H1 (cell line): ENCODE measurements around the gene CIAO2B. TPM values are rescaled to one million over a fixed set of nuclear protein-coding genes. Genes with fewer than 3 reads are reported as not detected.

Experiments used
- CTCF ChIA-PET: fragments of 300-600 bp; sonication (Branson Sonifier 250); formaldehyde crosslinking; loops from one replicate; lab custom pipeline; 2021; ENCODE audit not compliant: partially characterized antibody; lab: Charles Lee
- POLR2A ChIA-PET: fragments of 300-600 bp; sonication (Branson Sonifier 250); formaldehyde crosslinking; loops from one replicate; lab custom pipeline; 2021; ENCODE audit warnings: inconsistent platforms; ENCODE audit not compliant: partially characterized antibody; lab: Charles Lee
- DNase-seq, 2 experiments: peaks; one replicate each; pipeline versions ENCODE4 v3.0.0 to v3.0.0-alpha.2; 2010 to 2022; ENCODE audit warnings: low spot score in 2 of 2, low read depth in 1 of 2, mixed read lengths in 1 of 2
- FAIRE-seq: peaks from 2 replicates; lab custom pipeline; 2011; peaks lifted over from hg19 to GRCh38; lab: Jason Lieb, UNC
- H2AFZ ChIP-seq: 2 replicates; pipeline ENCODE4 v1.8.1; 2012; ENCODE audit warnings: low read length, inconsistent platforms
- H2AK5ac ChIP-seq: 2 replicates; pipeline ENCODE4 v1.6.1; 2013; ENCODE audit warnings: low read depth, low read length
- H2BK120ac ChIP-seq: replicated peaks from 2 replicates; pipeline ENCODE3; 2013; ENCODE audit warnings: low read depth, low read length, inconsistent platforms
- H2BK12ac ChIP-seq: 2 replicates; pipeline ENCODE4 v1.6.1; 2013; ENCODE audit warnings: low read depth, low read length
- H2BK15ac ChIP-seq: 2 replicates; pipeline ENCODE4 v1.6.1; 2013; ENCODE audit warnings: low read length
- H2BK20ac ChIP-seq: 2 replicates; pipeline ENCODE4 v1.6.1; 2013; ENCODE audit warnings: low read length
- H2BK5ac ChIP-seq: 2 replicates; pipeline ENCODE4 v1.6.1; 2013; ENCODE audit warnings: low read depth, low read length
- H3K14ac ChIP-seq: 2 replicates; pipeline ENCODE4 v1.6.1; 2013; ENCODE audit warnings: inconsistent platforms; ENCODE audit not compliant: insufficient read length
- H3K18ac ChIP-seq: 2 replicates; pipeline ENCODE4 v1.6.1; 2013; ENCODE audit warnings: low read length; ENCODE audit errors: extremely low read depth
- H3K23ac ChIP-seq: 2 replicates; pipeline ENCODE4 v1.6.1; 2013; ENCODE audit warnings: inconsistent platforms; ENCODE audit not compliant: insufficient read length
- H3K23me2 ChIP-seq: 2 replicates; pipeline ENCODE4 v1.6.1; 2013; ENCODE audit warnings: low read depth, low read length
- H3K27ac ChIP-seq: 2 replicates; pipeline ENCODE4 v1.6.1; 2011; ENCODE audit warnings: low read depth, low read length, inconsistent platforms
- H3K27me3 ChIP-seq, 4 experiments: replicated peaks in 1 of 4; 1 replicate in 1 of 4; 2 replicates in 3 of 4; pipeline versions ENCODE4 v1.6.1 to v1.8.1; 2011 to 2013; ENCODE audit warnings: low read length in 3 of 4, mild to moderate bottlenecking in 3 of 4, inconsistent platforms in 2 of 4, mixed read lengths in 2 of 4, moderate library complexity in 1 of 4; ENCODE audit not compliant: control insufficient read depth in 3 of 4, insufficient read depth in 3 of 4; ENCODE audit errors: extremely low read depth in 1 of 4
- H3K36me3 ChIP-seq, 4 experiments: 2 replicates each; pipeline versions ENCODE4 v1.6.1 to v1.8.1; 2011 to 2013; ENCODE audit warnings: mild to moderate bottlenecking in 4 of 4, low read length in 3 of 4, moderate library complexity in 2 of 4, control low read depth in 1 of 4, inconsistent platforms in 1 of 4; ENCODE audit not compliant: insufficient read depth in 4 of 4, control insufficient read depth in 2 of 4
- H3K4ac ChIP-seq: replicated peaks from 2 replicates; pipeline ENCODE3; 2013; ENCODE audit warnings: low read length, low read depth, mixed read lengths, inconsistent platforms; ENCODE audit not compliant: insufficient read length
- H3K4me1 ChIP-seq, 4 experiments: replicated peaks in 1 of 4; 1 replicate in 1 of 4; 2 replicates in 3 of 4; pipeline versions ENCODE4 v1.6.1 to v1.8.1; 2011 to 2013; ENCODE audit warnings: low read length in 3 of 4, inconsistent platforms in 2 of 4, mixed read lengths in 1 of 4; ENCODE audit not compliant: insufficient read depth in 4 of 4, control insufficient read depth in 3 of 4
- H3K4me2 ChIP-seq, 2 experiments: 2 replicates each; pipeline versions ENCODE4 v1.6.1 to v1.8.1; 2011 to 2013; ENCODE audit warnings: low read depth in 2 of 2, low read length in 2 of 2, control low read depth in 1 of 2, inconsistent platforms in 1 of 2, mild to moderate bottlenecking in 1 of 2; ENCODE audit not compliant: insufficient read depth in 1 of 2
- H3K4me3 ChIP-seq, 4 experiments: fragments of 200-600, 300-600 bp in 1 of 4; sonication (generic), shearing (Covaris generic), sonication (Bioruptor Twin) in 1 of 4; 2 replicates each; pipeline versions ENCODE4 v1.5.1 to v1.8.1; 2011 to 2016; ENCODE audit warnings: low read length in 4 of 4, low read depth in 3 of 4, control low read depth in 2 of 4, inconsistent platforms in 2 of 4, mild to moderate bottlenecking in 2 of 4, mixed read lengths in 1 of 4, moderate library complexity in 1 of 4; ENCODE audit not compliant: insufficient read depth in 2 of 4; ENCODE audit errors: extremely low read depth in 1 of 4
- H3K56ac ChIP-seq: replicated peaks from 2 replicates; pipeline ENCODE3; 2013; ENCODE audit warnings: low read depth, mild to moderate bottlenecking, mixed read lengths, low read length, inconsistent platforms; ENCODE audit not compliant: insufficient read length
- H3K79me1 ChIP-seq: 2 replicates; pipeline ENCODE4 v1.6.1; 2013; ENCODE audit warnings: low read depth, low read length, control low read depth
- H3K79me2 ChIP-seq, 2 experiments: 2 replicates each; pipeline versions ENCODE4 v1.6.1 to v1.8.1; 2012 to 2013; ENCODE audit warnings: low read length in 2 of 2, mild to moderate bottlenecking in 2 of 2, inconsistent platforms in 1 of 2; ENCODE audit not compliant: insufficient read depth in 2 of 2, control insufficient read depth in 1 of 2
- H3K9ac ChIP-seq, 4 experiments: replicated peaks in 1 of 4; 1 replicate in 1 of 4; 2 replicates in 3 of 4; pipeline versions ENCODE4 v1.6.1 to v1.8.1; 2011 to 2013; ENCODE audit warnings: low read depth in 3 of 4, low read length in 3 of 4, control low read depth in 2 of 4, mild to moderate bottlenecking in 2 of 4, moderate library complexity in 2 of 4, inconsistent platforms in 1 of 4; ENCODE audit errors: extremely low read depth in 1 of 4
- H3K9me3 ChIP-seq, 2 experiments: 2 replicates each; pipeline versions ENCODE4 v1.6.1 to v1.8.1; 2012 to 2013; ENCODE audit warnings: mild to moderate bottlenecking in 2 of 2, moderate library complexity in 2 of 2, control low read depth in 1 of 2, inconsistent platforms in 1 of 2, low read depth in 1 of 2, low read length in 1 of 2, mixed read lengths in 1 of 2; ENCODE audit not compliant: insufficient read depth in 2 of 2
- H4K20me1 ChIP-seq, 2 experiments: replicated peaks in 1 of 2; 2 replicates each; pipeline versions ENCODE3 to v1.8.1; 2011 to 2013; ENCODE audit warnings: inconsistent platforms in 2 of 2, low read length in 2 of 2, mild to moderate bottlenecking in 1 of 2; ENCODE audit not compliant: insufficient read depth in 2 of 2, control insufficient read depth in 1 of 2
- H4K5ac ChIP-seq: 2 replicates; pipeline ENCODE4 v1.6.1; 2013; ENCODE audit warnings: low read length, low read depth, mixed read lengths, inconsistent platforms; ENCODE audit not compliant: insufficient read length
- H4K8ac ChIP-seq: 2 replicates; pipeline ENCODE4 v1.8.0; 2013; ENCODE audit warnings: mild to moderate bottlenecking, moderate library complexity, low read length, inconsistent platforms; ENCODE audit not compliant: insufficient read depth; ENCODE audit errors: extremely low read depth
- H4K91ac ChIP-seq: replicated peaks from 2 replicates; pipeline ENCODE3; 2013; ENCODE audit warnings: low read length, mixed read lengths, inconsistent platforms; ENCODE audit not compliant: insufficient read length
- BACH1 ChIP-seq: IDR thresholded peaks from 2 replicates; pipeline ENCODE4 v1.6.1; 2012; ENCODE audit warnings: low read length, improper control_type of control experiment
- BCL11A ChIP-seq, 2 experiments: IDR thresholded peaks; one replicate each; pipeline ENCODE4 v1.6.1; 2011; ENCODE audit warnings: low read depth in 2 of 2, low read length in 2 of 2, mild to moderate bottlenecking in 2 of 2
- CEBPB ChIP-seq: IDR thresholded peaks from 2 replicates; pipeline ENCODE4 v1.6.1; 2012; ENCODE audit warnings: low read depth, low read length
- HDAC6 ChIP-seq: IDR thresholded peaks from one replicate; pipeline ENCODE4 v1.7.1; 2012; ENCODE audit warnings: low read depth, mild to moderate bottlenecking, inconsistent platforms, low read length, moderate library complexity
- JUND ChIP-seq: IDR thresholded peaks from 2 replicates; pipeline ENCODE4 v1.6.1; 2011; ENCODE audit warnings: mild to moderate bottlenecking, improper control_type of control experiment, low read length
- RAD21 ChIP-seq, 2 experiments: IDR thresholded peaks in 1 of 2; conservative IDR thresholded peaks in 1 of 2; 2 replicates each; pipeline ENCODE4 v1.6.1; 2011; ENCODE audit warnings: low read depth in 2 of 2, low read length in 2 of 2, improper control_type of control experiment in 1 of 2, inconsistent platforms in 1 of 2, mild to moderate bottlenecking in 1 of 2, moderate library complexity in 1 of 2
- RNF2 ChIP-seq: fragments of 200-900, 300-1000 bp; sonication (generic); IDR thresholded peaks from 2 replicates; pipeline ENCODE4 v1.7.1; 2016; ENCODE audit warnings: borderline replicate concordance, low read depth, mild to moderate bottlenecking, antibody characterized with exemption, low read length; ENCODE audit not compliant: poor library complexity, severe bottlenecking; ENCODE audit errors: missing control alignments
- RXRA ChIP-seq: IDR thresholded peaks from 2 replicates; pipeline ENCODE4 v1.6.1; 2011; ENCODE audit warnings: low read depth, mild to moderate bottlenecking, low read length, moderate library complexity; ENCODE audit not compliant: insufficient read depth
- SP2 ChIP-seq: IDR thresholded peaks from 2 replicates; pipeline ENCODE4 v1.6.1; 2012; ENCODE audit warnings: mild to moderate bottlenecking, low read length, inconsistent platforms
- TBP ChIP-seq: IDR thresholded peaks from 2 replicates; pipeline ENCODE4 v1.6.1; 2011; ENCODE audit warnings: low read depth, low read length, improper control_type of control experiment
- ZNF274 ChIP-seq: IDR thresholded peaks from 2 replicates; pipeline ENCODE4 v1.7.0; 2012; ENCODE audit warnings: low read length, borderline replicate concordance; ENCODE audit errors: extremely low read depth
- WGBS, 2 experiments: shearing (Covaris generic) in 1 of 2; methylation state at CpG; one replicate each; pipeline versions ENCODE4 v1.1.6 to v1.1.7; 2013 to 2015; ENCODE audit warnings: low lambda C conversion rate in 2 of 2, mixed read lengths in 2 of 2, inconsistent platforms in 1 of 2, low coverage in 1 of 2, missing lambda C conversion rate in 1 of 2; ENCODE audit not compliant: insufficient replicate concordance in 2 of 2, insufficient coverage in 1 of 2, insufficient read length in 1 of 2; ENCODE audit errors: extremely low coverage in 1 of 2, missing lambda C conversion rate in 1 of 2; 5-methylcytosine and 5-hydroxymethylcytosine counted together
- polyA plus RNA-seq, 7 experiments: library from polyadenylated mRNA; depleted of rRNA in 3 of 7; stranded (reverse) in 5 of 7; unstranded in 2 of 7; fragments of >200 nt in 5 of 7; fragments of 200-250 nt in 2 of 7; gene quantifications; 1 replicate in 5 of 7; 2 replicates in 1 of 7; 4 replicates in 1 of 7; pipeline versions ENCODE4 v1.2.1 to v1.2.3, GENCODE V29; 2011 to 2013; ENCODE audit warnings: missing spikeins in 2 of 7, mixed read lengths in 2 of 7
- total RNA-seq: library from RNA; stranded (reverse); fragmentation: NEBNext Ultra II Directional; extraction: Animal tissue kit (Norgen Biotek cat#: 25700); gene quantifications from 2 replicates; pipeline ENCODE4 v1.2.1, GENCODE V29; 2021

Gene CIAO2B
- total and polyA plus RNA-seq, 2 of the 8 experiments (the other 6 are each of a cell fraction or from before 2014, with no cell fraction given), result 65.6 to 248 TPM

GRCh38 chr16:66927918-66928649 lies 6.1 kb downstream of the CIAO2B start:
- Histone ChIP-seq H3K9ac (no peak overlapping the region), H4K8ac (peak overlapping the region; percentile 18; the same call in 1 of the 2 replicates), H3K23me2 (peaks cover 4% of the 10 kb centered on the region; the same call in 1 of the 2 replicates), H2BK12ac (no peak overlapping the region), H3K27ac (no peak overlapping the region), H2BK15ac (peak overlapping the region; percentile 63; the same call in 1 of the 2 replicates), H2BK5ac (peak overlapping the region; percentile 73; the same call in 1 of the 2 replicates), H2AFZ (no peak overlapping the region), H4K20me1 (no peaks in the 10 kb centered on the region), H3K23ac (no peak overlapping the region), H3K4me2 (no peak overlapping the region), H3K4ac (peak overlapping the region; percentile 65), H3K9me3 (no peaks in the 10 kb centered on the region), H3K27me3 (peaks cover 14 to 41% (median 35%) of the 10 kb centered on the region in 4 experiments; a peak in 6 of 7 replicates), H3K56ac (no peak overlapping the region), H3K18ac (no peak overlapping the region), H3K14ac (no peak overlapping the region), H2BK120ac (no peak overlapping the region), H3K79me1 (peaks cover 2% of the 10 kb centered on the region; the same call in 1 of the 2 replicates), H4K5ac (no peak overlapping the region), H3K4me1 (peaks cover 0 to 8% (median under 1%) of the 10 kb centered on the region in 4 experiments; a peak in 3 of 7 replicates), H3K4me3 (no peak overlapping the region), H3K79me2 (no peaks in the 10 kb centered on the region), H2BK20ac (0 out of 2 replicates have a peak overlapping the region, but pooled peaks have one; percentile 57), H3K36me3 (peaks cover 0 to 3% (median under 1%) of the 10 kb centered on the region in 4 experiments; a peak in 3 of 8 replicates), H4K91ac (peak overlapping the region; percentile 52), H2AK5ac (peak overlapping the region; percentile 45; the same call in 1 of the 2 replicates)
- DNase-seq, result no peak
- CTCF ChIA-PET, result interaction anchor here (0.5 to 27.5 kb wide), 18 partner anchors 10 to 357 kb away, joined by 3 to 1009 read pairs (median 4); partner anchors contain the start of genes CDH16, CES3, NAE1 and PDP2
- 96% methylated on average over 8 of the region's 8 CpGs; no CpG with 5 or more reads in 1 of the 2 experiments for WGBS, 2 experiments
- POLR2A ChIA-PET, result interaction anchor here (1.0 to 1.4 kb wide), 3 partner anchors 16 to 34 kb away, joined by 3 to 7 read pairs (median 6); no protein-coding TSS in a partner anchor
- FAIRE-seq, result no peak
- TF ChIP-seq SP2 (no peak), BCL11A (IDR thresholded peaks at IDR 0.05; ENCODE audit: low read depth in 2 of 2, low read length in 2 of 2) (no peak), TBP (no peak), HDAC6 (no peak), RAD21 (IDR thresholded peaks at IDR 0.05 in 1 of 2, conservative IDR thresholded peaks at IDR 0.05 in 1 of 2; ENCODE audit: low read depth in 2 of 2, low read length in 2 of 2) (no peak), RNF2 (no peak), BACH1 (no peak), CEBPB (no peak), RXRA (no peak), JUND (no peak), ZNF274 (no peak)
